GM12878 (cell line): Measurements from ENCODE around the gene RERE. TPM values are rescaled to one million over a fixed set of nuclear protein-coding genes. Genes with fewer than 3 reads are reported as not detected.
"Not testable (repeated sequence)": the region's sequence is repeated elsewhere in the genome, so short reads cannot be mapped to it uniquely, and the experiment has no call there.

Experiments
- ATAC-seq: fragments of 200-7000 bp; cut with Tn5 transposase; 3 replicates; pipeline ENCODE4 v1.9.1; 2020; ENCODE audit warnings: mild to moderate bottlenecking, moderate library complexity
- BruUV-seq: library from RNA; stranded (reverse); fragments of 400-500 nt; replicated peaks from 2 replicates; lab custom pipeline; 2021; lab: Mats Ljungman, UMichigan
- CTCF ChIA-PET: fragments of 300-600 bp; sonication (Branson Sonifier 250); formaldehyde crosslinking; extraction: SDS; loops from one replicate; lab custom pipeline; 2021; ENCODE audit warnings: inconsistent platforms; lab: Yijun Ruan, JAX
- POLR2A ChIA-PET: fragments of 350-600 bp; formaldehyde crosslinking; extraction: SDS; loops from one replicate; lab custom pipeline; 2021; ENCODE audit warnings: inconsistent platforms; lab: Charles Lee
- RAD21 ChIA-PET: fragments of 300-600 bp; sonication (Branson Sonifier 250); formaldehyde crosslinking; loops from one replicate; lab custom pipeline; 2023; ENCODE audit warnings: antibody characterized with exemption; ENCODE audit not compliant: unreplicated experiment; lab: Charles Lee
- SMC1A ChIA-PET: fragments of 300-600 bp; sonication (Branson Sonifier 250); formaldehyde crosslinking; loops from one replicate; lab custom pipeline; 2023; ENCODE audit not compliant: unreplicated experiment, uncharacterized antibody; lab: Charles Lee
- DNase-seq: peaks from one replicate; pipeline ENCODE4 v3.0.0-alpha.2; 2011; ENCODE audit warnings: low read depth, low spot score
- FAIRE-seq: peaks from 3 replicates; lab custom pipeline; 2011; peaks lifted over from hg19 to GRCh38; lab: Jason Lieb, UNC
- H2AFZ ChIP-seq: 2 replicates; pipeline ENCODE4 v1.6.0; 2011; ENCODE audit warnings: low read depth, low read length, control low read depth; ENCODE audit not compliant: control insufficient read depth
- H3K27ac ChIP-seq: 2 replicates; pipeline ENCODE4 v1.5.1; 2011; ENCODE audit warnings: control low read depth; ENCODE audit not compliant: control insufficient read depth, insufficient read depth
- H3K27me3 ChIP-seq, 2 experiments: replicated peaks in 1 of 2; 2 replicates each; pipeline versions ENCODE4 v1.6.0 to v1.6.1; 2011; ENCODE audit warnings: low read length in 1 of 2; ENCODE audit not compliant: control insufficient read depth in 2 of 2, insufficient read depth in 2 of 2
- H3K36me3 ChIP-seq, 2 experiments: 2 replicates each; pipeline ENCODE4 v1.5.1; 2011; ENCODE audit warnings: low read length in 1 of 2; ENCODE audit not compliant: control insufficient read depth in 2 of 2, insufficient read depth in 2 of 2
- H3K4me1 ChIP-seq: 2 replicates; pipeline ENCODE4 v1.6.1; 2011; ENCODE audit warnings: mild to moderate bottlenecking, low read length, moderate library complexity, mixed read lengths; ENCODE audit not compliant: control insufficient read depth, insufficient read depth
- H3K4me2 ChIP-seq: 2 replicates; pipeline ENCODE4 v1.6.0; 2011; ENCODE audit warnings: control low read depth; ENCODE audit not compliant: control insufficient read depth, insufficient read depth
- H3K4me3 ChIP-seq: fragments of 200-600 bp; sonication (generic); 2 replicates; pipeline ENCODE4 v1.5.1; 2016
- H3K79me2 ChIP-seq: 2 replicates; pipeline ENCODE4 v1.6.0; 2011; ENCODE audit warnings: low read length; ENCODE audit not compliant: control insufficient read depth, insufficient read depth
- H3K9ac ChIP-seq: 2 replicates; pipeline ENCODE4 v1.8.0; 2011; ENCODE audit warnings: low read length, control low read depth, mixed read lengths; ENCODE audit not compliant: control insufficient read depth, insufficient read depth
- H3K9me3 ChIP-seq: replicated peaks from 3 replicates; pipeline ENCODE4 v1.5.1; 2011; ENCODE audit warnings: mild to moderate bottlenecking, low read length; ENCODE audit not compliant: control insufficient read depth, insufficient read depth
- H4K20me1 ChIP-seq: 2 replicates; pipeline ENCODE4 v1.6.0; 2011; ENCODE audit not compliant: control insufficient read depth, insufficient read depth
- WGBS: methylation state at CpG from one replicate; pipeline ENCODE4 v1.1.6; 2016; ENCODE audit warnings: low lambda C conversion rate; ENCODE audit not compliant: insufficient replicate concordance, insufficient coverage; ENCODE audit errors: missing lambda C conversion rate; 5-methylcytosine and 5-hydroxymethylcytosine counted together
- in situ Hi-C: fragments of 300-500 bp; cut with MboI; formaldehyde crosslinking; loops from 9 replicates; pipeline ENCODE4 v1.14.3; 2018; ENCODE audit warnings: mixed read lengths
- intact Hi-C: fragments of 100-400 bp; cut with micrococcal nuclease; formaldehyde crosslinking; loops from one replicate; pipeline ENCODE4 v1.14.2; 2022; ENCODE audit not compliant: unreplicated experiment
- polyA plus RNA-seq, 11 experiments: library from polyadenylated mRNA; depleted of rRNA in 4 of 11; unstranded in 6 of 11; stranded (reverse) in 5 of 11; fragments of >200 nt; fragmentation: Nextera tagmentation in 4 of 11; fragmentation: Illumina TruSeq in 1 of 11; extraction: Ambion mirVana in 4 of 11; extraction: Trizol in 1 of 11; gene quantifications; 1 replicate in 1 of 11; 2 replicates in 10 of 11; pipeline versions ENCODE4 v1.2.1 to v1.2.3, GENCODE V29; 2011 to 2016; ENCODE audit warnings: inconsistent platforms in 2 of 11, missing spikeins in 2 of 11, low read depth in 1 of 11
- total RNA-seq, 4 experiments: library from RNA; depleted of rRNA in 3 of 4; stranded (reverse); fragments of >200 nt in 3 of 4; fragmentation: Illumina TruSeq in 1 of 4; extraction: Trizol in 1 of 4; gene quantifications; 2 replicates each; pipeline versions ENCODE4 v1.2.1 to v1.2.3, GENCODE V29; 2013 to 2021

RERE gene
- total and polyA plus RNA-seq, 10 of the 15 experiments (the other 5 are each of a cell fraction or from before 2014, with no cell fraction given) = 5.2 to 60.5 (median 20.2) TPM

DNA sequence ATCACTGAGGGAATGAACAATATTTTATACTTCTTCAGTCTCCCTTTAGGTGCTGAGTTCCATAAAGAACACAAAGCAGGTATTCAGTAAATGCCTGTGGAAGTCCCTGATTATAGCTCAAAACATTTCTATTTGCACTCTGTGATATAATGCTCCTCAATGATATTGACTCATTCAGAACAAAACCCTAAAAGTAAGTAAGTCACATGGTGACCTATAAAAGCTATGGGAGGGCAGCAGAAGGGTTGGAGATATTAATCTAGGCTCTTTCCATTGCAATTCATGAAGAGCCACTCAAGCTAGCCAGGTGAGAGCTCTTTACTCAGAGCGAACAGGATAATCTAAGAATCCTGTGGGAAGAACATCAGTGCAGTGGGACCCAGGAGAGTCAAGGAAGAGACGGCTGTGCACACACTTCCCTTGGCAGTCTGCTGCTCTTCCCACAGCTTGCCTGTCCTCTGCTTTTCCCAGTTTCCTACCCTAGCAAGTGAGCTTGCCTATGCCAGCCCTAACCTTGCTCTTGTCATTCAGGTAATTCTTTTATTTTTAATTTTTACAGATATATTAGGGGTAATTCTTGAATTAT is 197.4 kb downstream of the RERE start:
- intact Hi-C loops, H3K27me3 ChIP-seq, ATAC-seq, H3K79me2 ChIP-seq, in situ Hi-C loops, H3K4me3 ChIP-seq, BruUV-seq, H3K4me1 ChIP-seq, H3K9ac ChIP-seq, FAIRE-seq, H3K9me3 ChIP-seq, DNase-seq, H3K27ac ChIP-seq, H4K20me1 ChIP-seq, H3K36me3 ChIP-seq, H3K4me2 ChIP-seq, H2AFZ ChIP-seq: not testable (repeated sequence)
- CTCF ChIA-PET = interaction anchor here (0.8 to 2.5 kb wide), 2 partner anchors 25 to 59 kb away, joined by 3 to 14 read pairs; no protein-coding TSS in a partner anchor
- RAD21 ChIA-PET = interaction anchor here (1.0 to 1.5 kb wide), 2 partner anchors 15 to 24 kb away, joined by 3 read pairs; no protein-coding TSS in a partner anchor
- POLR2A ChIA-PET = interaction anchor here (0.6 to 1.3 kb wide), 2 partner anchors 11 to 18 kb away, joined by 3 read pairs; no protein-coding TSS in a partner anchor
- WGBS = 100% methylated on average over 2 of the region's 2 CpGs
- SMC1A ChIA-PET = interaction anchor here (0.6 to 5.1 kb wide), 8 partner anchors 14 to 156 kb away, joined by 3 to 30 read pairs (median 6); no protein-coding TSS in a partner anchor

DNA sequence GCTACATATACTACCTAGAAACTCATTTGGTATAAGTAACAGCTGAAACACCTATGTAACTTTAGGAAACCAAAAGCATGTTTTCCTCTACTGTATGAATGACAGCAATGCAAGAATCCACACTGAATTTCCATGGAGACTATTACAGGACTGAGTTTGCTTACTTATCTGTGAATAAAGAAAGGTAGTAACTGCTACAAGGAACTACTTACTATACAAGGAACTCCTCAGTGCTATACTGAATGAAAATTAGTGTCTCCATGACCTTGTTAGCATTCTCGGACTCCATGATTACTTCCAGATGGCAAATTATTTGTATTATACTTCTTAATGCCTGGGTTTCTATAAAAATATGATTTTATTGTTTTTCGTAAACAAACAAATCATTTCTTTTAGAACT is 198.0 kb downstream of the RERE start:
- RAD21 ChIA-PET, CTCF ChIA-PET, H3K36me3 ChIP-seq, H3K4me2 ChIP-seq, DNase-seq, H2AFZ ChIP-seq, H3K79me2 ChIP-seq, H3K9ac ChIP-seq, ATAC-seq, H3K9me3 ChIP-seq, H3K4me3 ChIP-seq, H3K27ac ChIP-seq, BruUV-seq, intact Hi-C loops, in situ Hi-C loops, H3K27me3 ChIP-seq, H3K4me1 ChIP-seq, FAIRE-seq, H4K20me1 ChIP-seq: not testable (repeated sequence)
- 70% methylated on average over 2 of the region's 2 CpGs for WGBS
- POLR2A ChIA-PET = interaction anchor here (0.6 kb wide), 1 partner anchor 19 kb away, joined by 3 read pairs; no protein-coding TSS in a partner anchor
- SMC1A ChIA-PET = interaction anchor here (1.4 to 5.1 kb wide), 5 partner anchors 14 to 58 kb away, joined by 4 to 30 read pairs (median 6); no protein-coding TSS in a partner anchor

DNA sequence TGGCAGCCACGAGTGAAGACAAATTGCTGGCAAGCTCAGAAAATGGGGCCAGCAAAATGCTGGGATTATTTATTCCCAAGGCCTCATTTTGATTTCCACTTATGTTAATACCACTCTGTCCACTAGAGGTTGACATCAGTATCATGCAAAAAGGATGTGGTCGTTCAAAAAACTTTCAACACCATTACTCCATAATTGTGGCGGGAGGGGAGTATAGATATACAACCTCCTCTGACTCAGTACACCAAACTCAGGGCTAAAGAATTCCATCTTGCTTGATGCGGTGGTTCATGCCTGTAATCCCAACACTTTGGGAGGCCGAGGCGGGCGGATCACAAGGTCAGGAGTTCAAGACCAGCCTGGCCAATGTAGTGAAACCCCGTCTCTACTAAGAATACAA is 200.6 kb downstream of the RERE start:
- H2AFZ ChIP-seq, H3K79me2 ChIP-seq, ATAC-seq, H3K4me3 ChIP-seq, H3K9ac ChIP-seq, H3K36me3 ChIP-seq, in situ Hi-C loops, DNase-seq, POLR2A ChIA-PET, H3K9me3 ChIP-seq, H3K27me3 ChIP-seq, H3K4me2 ChIP-seq, H3K27ac ChIP-seq, H3K4me1 ChIP-seq, FAIRE-seq, BruUV-seq, intact Hi-C loops, H4K20me1 ChIP-seq: not testable (repeated sequence)
- ChIA-PET CTCF (interaction anchor here (0.7 to 1.1 kb wide), 2 partner anchors 10 to 232 kb away, joined by 3 to 4 read pairs; no protein-coding TSS in a partner anchor), SMC1A (interaction anchor here (0.8 to 3.2 kb wide), 5 partner anchors 10 to 109 kb away, joined by 3 to 14 read pairs (median 3); no protein-coding TSS in a partner anchor), RAD21 (interaction anchor here (0.7 to 0.8 kb wide), 2 partner anchors 13 to 98 kb away, joined by 3 read pairs; no protein-coding TSS in a partner anchor)
- WGBS = over 99% methylated on average over 8 of the region's 8 CpGs
